Glomerular visceral epithelial cell (primary cell): ENCODE data around the gene KCTD5.
"Not testable (repeated sequence)": the region's sequence is repeated elsewhere in the genome, so short reads cannot be mapped to it uniquely, and the experiment has no call there.

Source experiments
- DNase-seq: peaks from one replicate; pipeline ENCODE4 v3.0.0-alpha.2; 2016; ENCODE audit errors: extremely low spot score

KCTD5 gene

GRCh38 chr16:2710021-2710710 is 27.8 kb downstream of the KCTD5 start:
- no peak for DNase-seq

DNA sequence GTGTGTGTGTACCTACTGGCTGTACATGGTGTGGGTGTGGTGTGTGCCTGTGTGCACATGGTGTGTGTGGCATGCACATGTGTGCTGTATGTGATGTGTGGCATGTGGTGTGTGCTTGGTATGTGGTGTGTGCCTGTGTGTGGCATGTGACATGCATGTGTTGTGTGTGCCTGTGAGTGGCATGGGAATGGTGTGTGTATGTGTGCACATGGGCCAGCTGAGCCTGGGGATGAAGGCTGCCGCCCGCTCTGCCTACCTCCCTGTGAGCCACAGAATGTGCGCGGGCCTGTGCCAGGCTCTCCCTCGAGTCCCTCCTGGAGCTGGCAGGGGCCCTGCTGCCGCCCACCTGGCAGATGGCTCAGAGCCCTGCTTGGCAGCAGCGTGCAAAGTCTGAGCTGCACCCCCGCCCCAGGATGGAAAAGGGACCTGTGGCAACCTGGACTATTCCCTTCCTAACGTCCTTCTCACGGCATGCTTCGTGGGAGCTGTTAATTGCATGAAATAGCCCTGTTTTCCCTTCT is 28.4 kb downstream of the KCTD5 start:
- no peak for DNase-seq

DNA sequence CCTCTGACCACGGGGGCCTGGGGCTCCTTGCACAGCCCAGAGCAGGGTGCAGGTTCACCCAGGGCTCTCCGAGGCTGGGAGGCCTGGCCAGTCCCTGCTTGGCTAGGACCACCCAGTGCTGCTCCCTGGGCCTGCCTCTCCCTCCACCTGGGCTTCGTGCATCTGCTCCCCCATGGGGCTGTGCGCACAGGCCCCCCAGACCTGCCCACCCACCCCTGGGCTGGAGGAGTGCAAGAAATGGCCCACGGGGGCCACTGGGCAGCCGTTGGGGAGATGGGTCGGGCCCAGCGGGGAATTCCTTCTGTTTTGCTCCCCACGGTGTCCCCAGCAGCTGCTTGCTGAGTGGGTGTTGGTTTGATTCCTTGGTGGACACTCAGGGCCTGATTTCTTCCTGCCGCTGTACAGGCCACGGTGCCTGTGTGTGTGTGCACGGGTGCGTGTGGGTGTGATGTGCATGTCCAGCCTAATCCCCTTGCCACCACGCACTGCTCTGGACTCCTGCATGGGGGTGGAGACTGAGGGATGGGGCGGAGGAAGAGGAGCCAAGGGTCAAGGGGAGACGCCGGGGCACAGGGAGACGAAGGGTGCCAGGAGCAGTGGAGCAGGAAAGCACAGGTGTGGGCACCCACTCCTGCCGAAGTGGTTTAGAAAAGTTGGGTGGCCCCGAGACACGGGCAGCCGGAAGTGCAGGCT is 29.2 kb downstream of the KCTD5 start:
- DNase-seq = no peak

- DNase-seq = no peak
Measured at GRCh38 chr16:2712063-2712441, 29.7 kb downstream of the KCTD5 start.

DNA sequence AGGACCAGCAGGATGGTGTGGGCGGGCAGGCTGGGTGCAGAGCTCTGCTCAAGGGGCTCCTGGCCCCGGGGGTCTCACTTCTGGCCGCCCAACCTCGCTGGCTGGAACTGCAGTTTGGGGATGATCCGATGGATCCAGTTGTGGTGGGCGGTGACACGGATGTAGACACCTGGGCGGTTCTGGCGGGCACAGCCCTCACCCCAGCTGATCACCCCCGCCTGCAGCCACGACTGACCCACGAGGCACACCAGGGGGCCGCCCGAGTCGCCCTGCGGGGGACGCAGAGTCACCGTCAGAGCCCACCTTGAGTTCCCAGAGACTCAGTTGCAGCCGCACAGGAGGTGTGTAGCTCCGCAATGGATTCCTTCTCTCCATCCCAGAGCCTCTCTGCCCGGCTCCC is 30.2 kb downstream of the KCTD5 start:
- no peak for DNase-seq

DNA sequence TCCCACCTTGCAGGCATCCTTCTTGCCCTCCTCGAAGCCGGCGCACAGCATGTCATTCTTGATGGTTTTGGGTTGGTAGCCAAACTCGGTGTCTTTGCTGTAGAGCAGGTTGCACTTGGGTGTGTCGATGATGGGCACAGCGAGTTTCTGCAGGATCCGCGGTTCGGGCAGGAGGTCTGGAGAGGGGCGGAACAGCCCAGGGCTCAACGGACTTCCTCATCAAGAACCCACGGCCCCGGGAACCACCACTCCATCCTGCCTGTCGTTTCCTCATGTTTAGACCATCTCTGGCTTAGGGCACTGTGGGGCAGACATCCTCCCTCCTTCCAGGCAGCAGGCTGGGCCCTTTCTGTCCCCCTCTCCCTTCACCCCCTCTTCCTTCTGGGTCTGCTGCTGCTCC is 31.2 kb downstream of the KCTD5 start:
- DNase-seq = no peak

DNA sequence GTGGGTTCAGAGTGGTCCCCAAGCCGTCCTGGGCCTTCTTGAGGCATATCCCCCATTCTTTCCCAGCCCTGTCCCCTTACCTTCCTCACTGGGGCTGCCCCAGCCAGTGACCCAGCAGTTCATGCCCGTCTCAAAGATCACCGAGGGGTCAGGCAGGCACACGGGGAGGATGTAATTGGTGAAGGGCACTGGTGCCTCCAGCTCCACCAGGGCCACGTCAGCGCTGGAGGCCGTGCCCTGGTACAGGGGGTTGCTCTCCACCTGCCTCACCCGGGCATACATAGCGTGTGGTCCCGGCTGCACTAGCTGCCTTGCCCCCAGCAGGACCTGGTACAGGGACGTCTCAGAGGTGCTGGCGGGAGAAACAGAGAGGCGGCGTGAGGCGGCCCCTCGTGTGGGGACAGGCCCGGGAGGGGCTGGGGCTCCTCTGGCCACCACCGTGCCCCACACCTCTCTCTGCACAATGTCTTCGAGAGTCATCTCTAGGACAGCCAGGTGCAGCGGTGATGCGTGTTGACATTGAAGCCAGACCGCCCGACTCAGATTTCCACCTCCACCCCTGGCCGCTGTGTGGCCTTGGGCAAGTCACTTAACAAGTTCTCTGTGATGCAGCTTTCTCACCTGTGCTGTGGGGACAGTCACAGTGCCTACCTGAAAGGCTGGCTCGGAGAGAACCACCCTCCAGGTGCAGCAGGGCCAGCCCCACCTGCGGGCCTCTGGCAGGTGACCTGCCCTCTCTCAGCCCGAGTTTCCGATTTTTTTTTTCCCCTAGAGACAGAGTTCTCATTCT is 31.9 kb downstream of the KCTD5 start:
- DNase-seq = no peak

GRCh38 chr16:2715064-2715463 is 32.7 kb downstream of the KCTD5 start:
- DNase-seq = no peak

- DNase-seq = peak; percentile 50
Measured at GRCh38 chr16:2715519-2715918, 33.2 kb downstream of the KCTD5 start.

DNA sequence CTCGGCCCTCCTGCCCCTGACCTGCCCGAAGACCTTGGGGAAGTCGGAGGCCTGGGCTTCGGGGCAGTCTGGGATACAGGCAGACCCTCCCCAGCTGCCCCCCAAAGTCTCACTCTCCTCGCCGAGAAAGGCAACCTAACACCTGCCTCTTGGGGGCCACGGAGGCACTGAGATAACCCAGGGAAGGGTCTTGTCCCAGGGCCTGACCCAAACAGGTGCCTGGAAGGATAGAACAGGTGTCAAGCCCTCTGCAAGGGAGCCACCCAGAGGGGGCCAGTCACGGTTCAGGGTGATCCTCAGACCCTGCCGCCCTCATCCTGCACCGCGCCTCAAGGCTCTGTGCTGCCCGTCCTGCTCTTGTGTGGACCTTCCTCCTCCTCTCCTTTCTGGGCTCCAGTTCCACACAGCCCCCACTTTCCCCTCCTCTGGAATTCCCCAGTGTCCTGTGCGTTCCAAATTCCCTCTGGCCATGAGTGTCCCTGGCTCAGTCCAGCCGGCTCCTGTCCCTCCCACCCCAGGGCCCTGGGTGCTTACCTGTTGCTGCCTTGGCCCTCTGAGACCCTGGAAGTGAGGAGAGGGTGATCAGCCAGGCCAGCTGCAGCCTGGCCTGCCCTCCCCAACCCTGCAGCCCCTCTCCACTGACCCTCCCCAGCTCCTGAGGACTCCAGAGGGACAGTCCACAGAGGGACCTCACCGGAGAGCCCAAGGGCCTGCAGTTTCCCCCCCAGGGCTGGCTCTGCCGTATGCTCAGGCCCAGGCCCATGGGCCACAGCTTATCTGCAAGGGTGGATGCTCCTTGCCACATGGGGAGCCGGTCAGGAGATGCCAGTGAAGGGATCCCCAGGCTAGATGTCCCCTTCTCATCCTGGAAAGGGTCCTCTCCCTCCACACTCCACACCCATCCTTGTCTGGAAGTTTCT is 33.9 kb downstream of the KCTD5 start:
- no peak for DNase-seq

- no peak for DNase-seq
Measured at GRCh38 chr16:2716948-2717347, 34.6 kb downstream of the KCTD5 start.

DNA sequence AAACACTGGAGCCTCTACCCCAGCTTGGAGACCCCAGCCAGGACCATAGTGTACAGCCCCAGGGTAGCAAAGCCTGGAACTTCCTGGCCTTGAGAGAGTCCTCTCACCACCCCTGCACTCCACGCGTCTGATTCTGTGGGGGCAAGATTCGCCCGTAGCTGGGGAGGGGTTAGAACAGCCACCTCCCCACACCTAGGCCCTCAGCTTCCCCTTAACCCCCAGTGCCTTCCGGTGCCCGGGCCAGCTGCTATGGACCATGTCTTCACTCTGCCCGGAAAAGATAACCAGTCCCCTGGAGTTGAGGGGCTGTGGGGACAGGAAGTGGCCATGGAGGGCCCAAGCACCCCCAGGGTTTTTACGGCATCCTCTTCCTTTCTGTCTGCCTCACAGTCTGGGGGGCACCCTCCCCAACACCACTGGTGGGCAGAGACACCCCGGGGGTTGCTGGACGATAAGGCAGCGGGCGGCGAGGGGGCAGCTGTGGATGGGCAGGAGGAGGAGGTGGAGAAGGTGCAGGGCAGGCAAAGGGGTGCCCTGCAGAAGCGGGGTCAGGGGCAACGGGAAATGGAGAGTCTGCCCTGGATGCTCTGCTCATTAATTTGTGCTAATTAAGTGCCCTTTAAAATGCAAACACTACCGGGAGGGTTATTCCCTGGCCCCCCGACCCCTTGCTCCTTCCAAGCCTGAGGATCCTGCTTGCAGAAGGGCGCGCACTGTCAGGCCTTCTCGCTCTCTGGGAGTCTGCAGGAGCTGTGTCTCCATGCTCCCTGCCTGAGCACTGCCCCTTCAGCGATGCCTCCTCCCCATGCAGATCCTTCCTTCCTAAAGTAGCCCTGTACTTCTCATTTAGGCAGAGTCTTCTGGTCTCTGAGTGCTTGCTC is 35.3 kb downstream of the KCTD5 start:
- no peak for DNase-seq

- DNase-seq = no peak
Measured at GRCh38 chr16:2719328-2720063, 37.2 kb downstream of the KCTD5 start.

- DNase-seq = no peak
Measured at GRCh38 chr16:2720064-2720457, 37.7 kb downstream of the KCTD5 start, which contains the start of gene PRSS27. Gene PRSS27, minus strand, starts transcription at chr16:2720224. Its CDS starts 64 bp downstream, at chr16:2720160.

GRCh38 chr16:2720719-2721633 is 38.7 kb downstream of the KCTD5 start:
- peak; percentile 86 for DNase-seq

DNA sequence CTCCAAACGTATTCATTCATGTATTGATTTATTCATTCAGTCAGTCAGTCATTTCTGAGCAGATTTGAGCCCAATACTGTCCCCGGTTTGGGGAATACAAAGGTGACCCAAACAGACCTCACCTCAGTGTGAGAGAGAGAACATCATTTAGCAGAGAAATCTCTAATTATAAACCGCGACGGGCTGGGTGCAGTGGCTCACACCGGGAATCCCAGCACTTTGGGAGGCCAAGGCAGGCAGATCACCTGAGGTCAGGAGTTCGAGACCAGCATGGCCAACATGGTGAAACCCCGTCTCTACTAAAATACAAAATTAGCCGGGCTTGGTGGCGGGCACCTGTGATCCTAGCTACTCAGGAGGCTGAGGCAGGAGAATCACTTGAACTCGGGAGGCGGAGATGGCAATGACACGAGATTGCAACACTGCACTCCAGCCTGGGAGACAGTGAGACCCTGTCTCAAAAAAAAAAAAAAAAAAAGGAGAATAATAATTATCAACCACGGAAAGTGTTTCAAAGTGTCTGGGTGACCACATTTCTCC is 39.4 kb downstream of the KCTD5 start:
- DNase-seq = not testable (repeated sequence)

DNA sequence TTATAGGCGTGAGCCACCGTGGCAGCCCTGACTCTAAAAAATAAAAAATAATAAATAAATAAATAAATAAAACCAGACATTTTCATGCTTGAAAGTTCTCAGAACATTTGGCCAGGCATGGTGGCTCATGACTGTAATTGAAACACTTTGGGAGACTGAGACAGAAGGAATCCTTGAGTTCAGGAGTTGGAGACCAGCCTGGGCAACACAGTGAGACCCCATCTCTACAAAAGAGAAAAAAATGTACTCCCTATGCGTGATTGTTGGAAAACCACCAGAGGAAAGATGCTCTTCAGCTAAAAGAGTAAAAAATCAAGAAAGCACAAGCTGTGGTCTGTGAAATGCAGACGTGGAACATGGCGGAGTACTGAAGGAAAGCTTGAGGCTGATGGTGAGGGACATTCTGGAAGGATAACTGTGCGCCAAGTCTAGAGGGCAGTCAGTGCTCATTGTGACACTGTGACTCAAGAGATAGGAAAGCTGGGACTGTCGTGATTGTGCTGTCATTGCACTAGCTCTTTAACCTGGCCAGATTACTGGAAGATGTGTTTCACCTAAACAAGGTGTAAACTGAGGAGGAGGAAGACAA is 41.9 kb downstream of the KCTD5 start:
- DNase-seq = no peak

- DNase-seq = no peak
Measured at GRCh38 chr16:2724816-2725348, 42.6 kb downstream of the KCTD5 start.
